ENCODE measurements around the gene HBP1.

DNA sequence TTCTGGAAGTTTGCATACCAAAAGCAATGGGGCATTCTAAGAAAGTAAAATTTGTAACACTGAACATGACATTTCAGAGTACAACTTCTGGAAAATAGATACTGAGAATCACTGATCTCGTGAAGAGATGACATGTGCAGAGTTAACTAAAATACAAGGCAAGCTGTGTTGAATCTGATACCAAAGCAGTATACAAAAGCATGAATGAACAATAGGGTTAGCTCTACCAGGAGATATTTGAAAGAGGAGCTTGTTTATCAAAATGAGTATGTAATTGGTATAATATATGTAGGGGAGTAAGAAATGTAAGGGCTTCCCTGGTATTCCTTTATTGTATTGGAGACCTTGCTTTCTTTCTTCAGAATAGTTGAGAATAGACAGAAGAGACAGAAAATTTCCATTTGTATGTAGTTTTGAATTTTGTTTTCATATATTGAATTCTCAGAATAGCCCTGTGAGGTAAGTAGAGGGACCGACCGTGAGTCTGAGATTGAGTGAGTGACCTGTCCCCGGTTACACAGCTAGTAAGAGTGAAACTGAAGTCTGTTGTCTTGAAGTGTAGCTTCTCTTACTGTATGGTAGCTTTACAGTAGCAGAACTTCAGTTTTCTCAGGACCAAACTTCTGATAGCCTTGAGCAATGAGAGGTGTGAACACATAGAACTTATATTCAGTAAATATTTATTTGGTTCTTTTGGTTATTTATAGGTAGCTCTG is 5.0 kb downstream of the HBP1 start:
- TF ChIP-seq, protein P1, sequence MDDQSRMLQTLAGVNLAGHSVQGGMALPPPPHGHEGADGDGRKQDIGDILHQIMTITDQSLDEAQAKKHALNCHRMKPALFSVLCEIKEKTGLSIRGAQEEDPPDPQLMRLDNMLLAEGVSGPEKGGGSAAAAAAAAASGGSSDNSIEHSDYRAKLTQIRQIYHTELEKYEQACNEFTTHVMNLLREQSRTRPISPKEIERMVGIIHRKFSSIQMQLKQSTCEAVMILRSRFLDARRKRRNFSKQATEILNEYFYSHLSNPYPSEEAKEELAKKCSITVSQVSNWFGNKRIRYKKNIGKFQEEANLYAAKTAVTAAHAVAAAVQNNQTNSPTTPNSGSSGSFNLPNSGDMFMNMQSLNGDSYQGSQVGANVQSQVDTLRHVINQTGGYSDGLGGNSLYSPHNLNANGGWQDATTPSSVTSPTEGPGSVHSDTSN (CRISPR knock-in tag; IDR thresholded peaks at IDR 0.05; ENCODE audit: borderline replicate concordance): no peak
- TF ChIP-seq CC2D1A (CRISPR knock-in tag; IDR thresholded peaks at IDR 0.05) (no peak), EZH2 (conservative IDR thresholded peaks at IDR 0.05; ENCODE audit: low read depth, low read length) (no peak), ZFP36 (IDR thresholded peaks at IDR 0.05; ENCODE audit: borderline replicate concordance, low read depth, low read length, partially characterized antibody) (no peak), FIP1L1 (IDR thresholded peaks at IDR 0.05; ENCODE audit: borderline replicate concordance, insufficient read depth, low read depth, low read length) (no peak), EED (CRISPR knock-in tag; IDR thresholded peaks at IDR 0.05) (no peak), POLR2AphosphoS5 (IDR thresholded peaks at IDR 0.05; ENCODE audit: low read depth, low read length) (no peak), RXRA (CRISPR knock-in tag; IDR thresholded peaks at IDR 0.05) (no peak), ZSCAN30 (CRISPR knock-in tag; IDR thresholded peaks at IDR 0.05) (no peak), TAF1 (CRISPR knock-in tag; IDR thresholded peaks at IDR 0.05) (no peak), HDAC2 (CRISPR knock-in tag; IDR thresholded peaks at IDR 0.05) (no peak)
- TF ChIP-seq, protein P2, sequence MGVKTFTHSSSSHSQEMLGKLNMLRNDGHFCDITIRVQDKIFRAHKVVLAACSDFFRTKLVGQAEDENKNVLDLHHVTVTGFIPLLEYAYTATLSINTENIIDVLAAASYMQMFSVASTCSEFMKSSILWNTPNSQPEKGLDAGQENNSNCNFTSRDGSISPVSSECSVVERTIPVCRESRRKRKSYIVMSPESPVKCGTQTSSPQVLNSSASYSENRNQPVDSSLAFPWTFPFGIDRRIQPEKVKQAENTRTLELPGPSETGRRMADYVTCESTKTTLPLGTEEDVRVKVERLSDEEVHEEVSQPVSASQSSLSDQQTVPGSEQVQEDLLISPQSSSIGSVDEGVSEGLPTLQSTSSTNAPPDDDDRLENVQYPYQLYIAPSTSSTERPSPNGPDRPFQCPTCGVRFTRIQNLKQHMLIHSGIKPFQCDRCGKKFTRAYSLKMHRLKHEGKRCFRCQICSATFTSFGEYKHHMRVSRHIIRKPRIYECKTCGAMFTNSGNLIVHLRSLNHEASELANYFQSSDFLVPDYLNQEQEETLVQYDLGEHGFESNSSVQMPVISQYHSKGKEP (CRISPR knock-in tag; IDR thresholded peaks at IDR 0.05): no peak
- TF ChIP-seq, protein P3, sequence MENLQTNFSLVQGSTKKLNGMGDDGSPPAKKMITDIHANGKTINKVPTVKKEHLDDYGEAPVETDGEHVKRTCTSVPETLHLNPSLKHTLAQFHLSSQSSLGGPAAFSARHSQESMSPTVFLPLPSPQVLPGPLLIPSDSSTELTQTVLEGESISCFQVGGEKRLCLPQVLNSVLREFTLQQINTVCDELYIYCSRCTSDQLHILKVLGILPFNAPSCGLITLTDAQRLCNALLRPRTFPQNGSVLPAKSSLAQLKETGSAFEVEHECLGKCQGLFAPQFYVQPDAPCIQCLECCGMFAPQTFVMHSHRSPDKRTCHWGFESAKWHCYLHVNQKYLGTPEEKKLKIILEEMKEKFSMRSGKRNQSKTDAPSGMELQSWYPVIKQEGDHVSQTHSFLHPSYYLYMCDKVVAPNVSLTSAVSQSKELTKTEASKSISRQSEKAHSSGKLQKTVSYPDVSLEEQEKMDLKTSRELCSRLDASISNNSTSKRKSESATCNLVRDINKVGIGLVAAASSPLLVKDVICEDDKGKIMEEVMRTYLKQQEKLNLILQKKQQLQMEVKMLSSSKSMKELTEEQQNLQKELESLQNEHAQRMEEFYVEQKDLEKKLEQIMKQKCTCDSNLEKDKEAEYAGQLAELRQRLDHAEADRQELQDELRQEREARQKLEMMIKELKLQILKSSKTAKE (CRISPR knock-in tag; IDR thresholded peaks at IDR 0.05; ENCODE audit: borderline replicate concordance): no peak

Measured in HepG2 (cell line).